ENCODE measurements around the gene TADA3. TPM values are rescaled to one million over a fixed set of nuclear protein-coding genes. Genes with fewer than 3 reads are reported as not detected.
A peak's percentile ranks its signal among the peaks of the same experiment; 100 is the strongest.

The TADA3 gene
- total RNA-seq, 1 donor from 2014 or later = 54.3 TPM

DNA sequence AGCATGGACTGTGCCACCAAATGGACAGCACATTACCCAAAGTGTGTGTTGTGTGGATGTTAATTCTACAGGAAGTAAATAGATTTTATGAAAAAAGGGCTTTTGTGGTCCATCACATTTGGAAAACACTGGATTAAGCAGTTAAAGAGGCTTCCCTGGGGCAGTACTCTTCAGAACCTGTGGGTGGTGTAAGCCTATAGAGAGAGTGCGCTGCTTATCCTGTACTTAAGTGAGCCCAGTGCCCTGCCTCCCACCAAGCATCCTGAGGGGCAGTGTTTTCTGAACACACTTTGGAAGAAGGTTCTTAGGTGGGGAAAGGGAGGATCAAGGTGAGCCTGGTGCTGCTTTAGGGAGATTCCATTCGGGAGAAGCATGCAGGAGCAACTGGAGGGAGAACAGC lies 28.7 kb upstream of the TADA3 start:
- Mint-ChIP-seq H3K4me3 (no peak overlapping the region), H3K4me1 (ENCODE audit: unreplicated experiment) (no peaks in the 10 kb centered on the region), H3K27ac (no peak overlapping the region), H3K27me3 (no peaks in the 10 kb centered on the region), H3K36me3 (peaks cover 5% of the 10 kb centered on the region), H3K9me3 (no peaks in the 10 kb centered on the region)
- TF ChIP-seq, protein P1, sequence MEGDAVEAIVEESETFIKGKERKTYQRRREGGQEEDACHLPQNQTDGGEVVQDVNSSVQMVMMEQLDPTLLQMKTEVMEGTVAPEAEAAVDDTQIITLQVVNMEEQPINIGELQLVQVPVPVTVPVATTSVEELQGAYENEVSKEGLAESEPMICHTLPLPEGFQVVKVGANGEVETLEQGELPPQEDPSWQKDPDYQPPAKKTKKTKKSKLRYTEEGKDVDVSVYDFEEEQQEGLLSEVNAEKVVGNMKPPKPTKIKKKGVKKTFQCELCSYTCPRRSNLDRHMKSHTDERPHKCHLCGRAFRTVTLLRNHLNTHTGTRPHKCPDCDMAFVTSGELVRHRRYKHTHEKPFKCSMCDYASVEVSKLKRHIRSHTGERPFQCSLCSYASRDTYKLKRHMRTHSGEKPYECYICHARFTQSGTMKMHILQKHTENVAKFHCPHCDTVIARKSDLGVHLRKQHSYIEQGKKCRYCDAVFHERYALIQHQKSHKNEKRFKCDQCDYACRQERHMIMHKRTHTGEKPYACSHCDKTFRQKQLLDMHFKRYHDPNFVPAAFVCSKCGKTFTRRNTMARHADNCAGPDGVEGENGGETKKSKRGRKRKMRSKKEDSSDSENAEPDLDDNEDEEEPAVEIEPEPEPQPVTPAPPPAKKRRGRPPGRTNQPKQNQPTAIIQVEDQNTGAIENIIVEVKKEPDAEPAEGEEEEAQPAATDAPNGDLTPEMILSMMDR (conservative IDR thresholded peaks at IDR 0.05) = peak; percentile 58
- DNase-seq (ENCODE audit: extremely low spot score, unreplicated experiment) = no peak

DNA sequence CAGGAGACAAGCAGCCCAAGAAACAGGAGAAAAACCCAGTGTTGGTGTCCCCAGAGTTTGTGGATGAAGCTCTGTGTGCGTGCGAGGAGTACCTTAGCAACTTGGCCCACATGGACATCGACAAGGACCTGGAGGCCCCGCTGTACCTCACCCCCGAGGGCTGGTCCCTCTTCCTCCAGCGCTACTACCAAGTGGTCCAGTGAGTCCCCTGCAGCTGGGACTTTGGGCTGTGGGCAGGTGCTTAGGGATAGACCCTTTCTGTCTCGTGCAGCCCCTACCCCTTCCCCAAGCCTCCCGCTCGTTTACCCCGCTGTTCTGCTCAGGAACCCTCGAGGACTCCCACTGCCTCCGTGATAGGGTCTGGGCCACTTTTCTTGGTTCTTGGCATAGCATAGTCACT lies 28.3 kb upstream of the TADA3 start:
- H3K4me3 Mint-ChIP-seq = no peak overlapping the region
- peaks cover 5% of the 10 kb centered on the region for H3K36me3 Mint-ChIP-seq
- no peaks in the 10 kb centered on the region for H3K27me3 Mint-ChIP-seq
- no peaks in the 10 kb centered on the region for H3K4me1 Mint-ChIP-seq (ENCODE audit: unreplicated experiment)
- TF ChIP-seq, protein P1 (conservative IDR thresholded peaks at IDR 0.05) = no peak
- DNase-seq (ENCODE audit: extremely low spot score, unreplicated experiment) = no peak
- no peaks in the 10 kb centered on the region for H3K9me3 Mint-ChIP-seq
- no peak overlapping the region for H3K27ac Mint-ChIP-seq

DNA sequence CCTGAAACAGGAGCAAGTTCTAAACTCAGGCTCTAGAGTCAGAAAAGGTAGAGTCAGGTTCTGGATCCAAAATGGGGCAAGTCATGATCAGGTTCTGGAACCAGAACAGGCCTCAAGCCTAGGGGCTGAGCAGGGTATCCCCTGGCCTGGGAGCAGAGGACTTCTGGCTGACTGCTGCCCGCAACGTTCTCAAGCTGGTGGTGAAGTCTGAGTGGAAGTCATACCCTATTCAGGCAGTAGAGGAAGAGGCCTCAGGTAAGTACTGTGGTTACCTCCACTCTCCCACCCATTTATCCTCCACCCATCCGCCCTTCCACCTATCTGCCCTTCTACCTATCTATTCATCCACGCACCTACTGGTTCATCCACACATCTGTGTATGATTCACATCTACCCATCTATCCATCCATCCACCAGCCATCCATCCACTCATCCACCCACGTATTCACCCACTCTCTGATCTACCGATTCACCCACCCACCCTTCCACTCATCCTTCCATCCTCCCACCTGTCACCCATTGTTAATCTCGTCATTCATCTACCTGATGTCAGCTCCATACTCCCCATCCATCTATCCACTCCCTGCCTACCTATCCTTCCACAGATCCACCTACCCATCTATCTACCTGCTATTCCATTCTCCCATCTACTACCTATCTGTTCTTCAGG lies 26.5 kb upstream of the TADA3 start:
- Mint-ChIP-seq H3K27me3 (no peaks in the 10 kb centered on the region), H3K36me3 (peaks cover 5% of the 10 kb centered on the region), H3K27ac (no peak overlapping the region), H3K4me3 (no peak overlapping the region), H3K9me3 (no peaks in the 10 kb centered on the region), H3K4me1 (ENCODE audit: unreplicated experiment) (no peaks in the 10 kb centered on the region)
- DNase-seq (ENCODE audit: extremely low spot score, unreplicated experiment) = no peak
- TF ChIP-seq, protein P1 (conservative IDR thresholded peaks at IDR 0.05) = no peak

DNA sequence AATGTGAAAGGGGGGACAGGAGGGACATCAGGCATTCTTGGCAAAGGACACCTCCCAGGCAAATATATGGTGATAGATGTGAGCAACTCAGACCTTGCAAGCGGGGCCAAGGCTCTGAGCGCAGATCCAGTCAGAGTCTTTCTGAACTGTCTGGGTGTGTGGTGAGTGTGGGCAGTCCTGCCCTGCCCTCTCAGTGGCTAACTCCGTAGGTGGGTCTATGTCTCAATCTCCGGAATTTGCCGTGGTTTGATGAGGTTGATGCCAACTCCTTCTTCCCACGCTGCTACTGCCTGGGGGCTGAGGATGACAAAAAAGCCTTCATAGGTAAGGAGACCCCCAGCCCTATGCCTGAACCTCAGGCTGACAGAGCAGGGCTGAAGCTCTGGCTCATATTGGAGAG lies 25.2 kb upstream of the TADA3 start:
- no peak overlapping the region for H3K4me3 Mint-ChIP-seq
- no peaks in the 10 kb centered on the region for H3K9me3 Mint-ChIP-seq
- H3K36me3 Mint-ChIP-seq = peaks cover 5% of the 10 kb centered on the region
- DNase-seq (ENCODE audit: extremely low spot score, unreplicated experiment) = no peak
- TF ChIP-seq, protein P1 (conservative IDR thresholded peaks at IDR 0.05) = no peak
- no peaks in the 10 kb centered on the region for H3K27me3 Mint-ChIP-seq
- no peaks in the 10 kb centered on the region for H3K4me1 Mint-ChIP-seq (ENCODE audit: unreplicated experiment)
- H3K27ac Mint-ChIP-seq = no peak overlapping the region

DNA sequence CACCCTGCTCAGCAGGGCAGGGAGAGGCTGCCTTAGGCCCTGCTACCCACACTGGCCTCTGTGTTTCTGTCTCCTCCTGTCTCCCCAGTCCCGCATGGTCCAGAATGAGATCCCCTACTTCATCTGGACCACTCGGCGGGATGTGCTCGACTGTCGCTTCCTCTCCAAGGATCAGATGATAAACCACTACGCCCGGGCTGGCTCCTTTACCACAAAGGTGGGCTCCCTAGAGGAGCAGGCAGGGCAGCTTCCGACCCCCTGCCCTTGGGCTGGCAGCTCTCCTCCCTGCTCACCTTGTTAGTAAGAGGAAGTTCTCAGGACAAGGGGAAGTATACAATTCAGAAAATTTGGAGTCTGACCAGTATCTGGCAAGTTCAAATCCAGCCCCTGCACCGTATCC lies 23.7 kb upstream of the TADA3 start:
- H3K27ac Mint-ChIP-seq = no peak overlapping the region
- TF ChIP-seq, protein P1 (conservative IDR thresholded peaks at IDR 0.05) = no peak
- H3K4me3 Mint-ChIP-seq = no peak overlapping the region
- H3K4me1 Mint-ChIP-seq (ENCODE audit: unreplicated experiment) = peaks cover 7% of the 10 kb centered on the region
- no peaks in the 10 kb centered on the region for H3K27me3 Mint-ChIP-seq
- peaks cover 5% of the 10 kb centered on the region for H3K36me3 Mint-ChIP-seq
- no peaks in the 10 kb centered on the region for H3K9me3 Mint-ChIP-seq
- DNase-seq (ENCODE audit: extremely low spot score, unreplicated experiment) = no peak

All from type B pancreatic cell (in vitro differentiated cells).